WTC11 (cell line): ENCODE measurements around the gene IP6K2. TPM values are rescaled to one million over a fixed set of nuclear protein-coding genes. Genes with fewer than 3 reads are reported as not detected.

Experiments
- ATAC-seq: fragments of 200-7000 bp; cut with Tn5 transposase; 2 replicates; pipeline ENCODE4 v1.10.0; 2021; ENCODE audit warnings: mild to moderate bottlenecking, moderate library complexity
- CTCF ChIA-PET: fragments of 300-600 bp; sonication (Branson Sonifier 250); formaldehyde crosslinking; loops from one replicate; lab custom pipeline; 2021; ENCODE audit warnings: antibody characterized with exemption; lab: Charles Lee
- POLR2A ChIA-PET: fragments of 350-600 bp; sonication (Branson Sonifier 250); formaldehyde crosslinking; loops from one replicate; lab custom pipeline; 2021; ENCODE audit warnings: antibody characterized with exemption; lab: Charles Lee
- DNase-seq: peaks from one replicate; pipeline ENCODE4 v3.0.0; 2021; ENCODE audit warnings: low spot score
- H3K27ac Mint-ChIP-seq: 2 replicates; pipeline ENCODE4 v1.8.0; 2021; ENCODE audit warnings: mixed read lengths
- H3K27me3 Mint-ChIP-seq: 2 replicates; pipeline ENCODE4 v1.8.0; 2021; ENCODE audit warnings: low read depth, mild to moderate bottlenecking, moderate library complexity, mixed read lengths
- H3K36me3 Mint-ChIP-seq: 2 replicates; pipeline ENCODE4 v1.8.0; 2021; ENCODE audit warnings: mixed read lengths
- H3K4me1 Mint-ChIP-seq: 2 replicates; pipeline ENCODE4 v1.8.0; 2022; ENCODE audit warnings: mixed read lengths
- H3K4me3 Mint-ChIP-seq: 2 replicates; pipeline ENCODE4 v1.8.0; 2021; ENCODE audit warnings: mild to moderate bottlenecking, moderate library complexity, mixed read lengths
- H3K9me3 Mint-ChIP-seq: 2 replicates; pipeline ENCODE4 v1.8.0; 2021; ENCODE audit warnings: mixed read lengths
- ATF6 ChIP-seq: sonication (generic); formaldehyde crosslinking; IDR thresholded peaks from 2 replicates; pipeline ENCODE4 v1.8.1; 2023; ENCODE audit warnings: mild to moderate bottlenecking, missing genetic modification reagents
- CBFB ChIP-seq: sonication (generic); formaldehyde crosslinking; IDR thresholded peaks from 2 replicates; pipeline ENCODE4 v1.8.1; 2022; ENCODE audit warnings: mild to moderate bottlenecking, low read depth, missing genetic modification reagents
- E2F5 ChIP-seq: sonication (generic); formaldehyde crosslinking; IDR thresholded peaks from 2 replicates; pipeline ENCODE4 v1.8.1; 2022; ENCODE audit warnings: mild to moderate bottlenecking, moderate library complexity, missing genetic modification reagents
- ELF4 ChIP-seq: sonication (generic); formaldehyde crosslinking; IDR thresholded peaks from 2 replicates; pipeline ENCODE4 v1.8.1; 2022; ENCODE audit warnings: low read depth, mild to moderate bottlenecking, moderate library complexity, missing genetic modification reagents
- HMGXB4 ChIP-seq: sonication (generic); formaldehyde crosslinking; IDR thresholded peaks from 2 replicates; pipeline ENCODE4 v1.8.1; 2023; ENCODE audit warnings: mild to moderate bottlenecking, moderate library complexity, missing genetic modification reagents
- JUN ChIP-seq: sonication (generic); formaldehyde crosslinking; IDR thresholded peaks from 2 replicates; pipeline ENCODE4 v1.8.0; 2023; ENCODE audit warnings: mild to moderate bottlenecking, missing genetic modification reagents
- NR1H2 ChIP-seq: sonication (generic); formaldehyde crosslinking; IDR thresholded peaks from 2 replicates; pipeline ENCODE4 v1.9.0; 2021; ENCODE audit warnings: mild to moderate bottlenecking, moderate library complexity, missing genetic modification reagents
- NR2C2 ChIP-seq: sonication (generic); formaldehyde crosslinking; IDR thresholded peaks from 2 replicates; pipeline ENCODE4 v1.8.0; 2022; ENCODE audit warnings: mild to moderate bottlenecking, missing genetic modification reagents
- NR3C1 ChIP-seq: sonication (generic); formaldehyde crosslinking; conservative IDR thresholded peaks from 2 replicates; pipeline ENCODE4 v1.8.1; 2023; ENCODE audit warnings: low read depth, mild to moderate bottlenecking, missing genetic modification reagents
- PRDM15 ChIP-seq: sonication (generic); formaldehyde crosslinking; IDR thresholded peaks from 2 replicates; pipeline ENCODE4 v1.8.0; 2022; ENCODE audit warnings: missing genetic modification reagents
- STAT6 ChIP-seq: sonication (generic); formaldehyde crosslinking; conservative IDR thresholded peaks from 2 replicates; pipeline ENCODE4 v1.8.1; 2023; ENCODE audit warnings: mild to moderate bottlenecking, low read depth, missing genetic modification reagents, moderate library complexity
- TCF7 ChIP-seq: sonication (generic); formaldehyde crosslinking; IDR thresholded peaks from 2 replicates; pipeline ENCODE4 v1.8.0; 2022; ENCODE audit warnings: mild to moderate bottlenecking, low read depth, missing genetic modification reagents, moderate library complexity
- ZNF219 ChIP-seq: sonication (generic); formaldehyde crosslinking; IDR thresholded peaks from 2 replicates; pipeline ENCODE4 v1.8.0; 2023; ENCODE audit warnings: missing genetic modification reagents, mild to moderate bottlenecking, borderline replicate concordance
- ZNF671 ChIP-seq: fragments of 250-450 bp; sonication (Bioruptor Pico); IDR thresholded peaks from 2 replicates; pipeline ENCODE4 v1.8.0; 2021; ENCODE audit warnings: mild to moderate bottlenecking
- total RNA-seq: library from RNA; stranded (reverse); gene quantifications from 3 replicates; pipeline ENCODE4 v1.2.3, GENCODE V29; 2021
- TF ChIP-seq, protein P1 (sequence below): sonication (generic); formaldehyde crosslinking; IDR thresholded peaks from 2 replicates; pipeline ENCODE4 v1.8.0; 2023; ENCODE audit warnings: mild to moderate bottlenecking, missing genetic modification reagents
- TF ChIP-seq, protein P2 (sequence below): sonication (generic); formaldehyde crosslinking; IDR thresholded peaks from 2 replicates; pipeline ENCODE4 v1.8.1; 2023; ENCODE audit warnings: mild to moderate bottlenecking, missing genetic modification reagents, moderate library complexity

IP6K2 gene
- total RNA-seq, 1 experiment from 2014 or later, result 123 TPM

DNA sequence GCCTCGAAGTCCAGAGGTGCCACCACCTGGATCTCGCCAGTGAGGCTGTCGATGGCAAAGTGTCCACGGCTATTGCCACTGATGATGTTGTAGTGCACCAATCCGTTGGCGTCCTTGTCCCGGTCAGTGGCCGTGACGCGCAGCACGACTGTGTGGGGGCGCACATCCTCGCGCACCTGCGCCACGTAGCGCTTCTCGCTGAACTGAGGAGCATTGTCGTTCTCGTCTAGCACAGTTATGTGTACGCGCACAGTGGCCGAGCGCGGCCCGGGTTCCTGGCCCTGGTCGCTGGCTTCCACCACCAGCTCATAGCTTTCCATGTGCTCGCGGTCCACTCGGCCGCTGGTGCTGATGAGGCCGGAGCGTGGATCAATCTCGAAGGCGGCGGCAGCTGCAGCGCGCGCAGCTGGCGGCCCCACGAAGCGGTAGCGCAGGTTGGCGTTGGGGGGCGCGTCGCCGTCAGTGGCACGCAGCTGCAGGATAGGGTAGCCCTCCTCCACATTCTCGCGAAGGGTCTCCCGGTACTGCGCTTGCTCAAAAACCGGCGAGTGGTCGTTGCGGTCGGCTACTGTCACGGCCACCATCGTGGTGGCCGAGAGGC lies 56.1 kb downstream of the IP6K2 start:
- Mint-ChIP-seq H3K27me3 (no peaks in the 10 kb centered on the region), H3K27ac (no peak overlapping the region), H3K9me3 (peaks cover 6% of the 10 kb centered on the region; the same call in 1 of the 2 replicates), H3K4me1 (peaks cover 22% of the 10 kb centered on the region), H3K4me3 (peak overlapping the region; percentile 74), H3K36me3 (peaks cover 22% of the 10 kb centered on the region)
- TF ChIP-seq TCF7 (CRISPR knock-in tag) (0 out of 2 replicates have a peak, but pooled peaks have one; percentile 56), ZNF671 (CRISPR knock-in tag) (no peak)
- ATAC-seq (no peak), DNase-seq (no peak)
- POLR2A ChIA-PET, result interaction anchor here (1.3 to 4.4 kb wide), 3 partner anchors 26 to 56 kb away, joined by 5 to 41 read pairs (median 7); partner anchors contain the start of genes IP6K2, SLC26A6 and UQCRC1
- CTCF ChIA-PET, result interaction anchor here (2.0 to 5.2 kb wide), 4 partner anchors 25 to 347 kb away, joined by 9 to 51 read pairs (median 20); partner anchors contain the start of genes NCKIPSD, SLC26A6 and WDR6

GRCh38 chr3:48656841-48657281 lies 60.2 kb downstream of the IP6K2 start:
- ChIA-PET POLR2A (interaction anchor here (0.8 to 2.5 kb wide), 2 partner anchors 22 to 100 kb away, joined by 3 to 13 read pairs; partner anchors contain the start of genes PFKFB4 and SLC26A6), CTCF (interaction anchor here (0.6 to 4.6 kb wide), 13 partner anchors 8 to 350 kb away, joined by 3 to 46 read pairs (median 3); partner anchors contain the start of genes NCKIPSD, PFKFB4, SLC26A6 and UQCRC1)
- Mint-ChIP-seq H3K27me3 (peaks cover 4% of the 10 kb centered on the region; the same call in 1 of the 2 replicates), H3K4me3 (peak overlapping the region; percentile 48), H3K4me1 (peaks cover 13% of the 10 kb centered on the region), H3K27ac (peak overlapping the region; percentile 78), H3K36me3 (peaks cover 44% of the 10 kb centered on the region), H3K9me3 (peaks cover 6% of the 10 kb centered on the region; the same call in 1 of the 2 replicates)
- DNase-seq, result no peak
- peak; percentile 1; the same call in 1 of the 2 replicates for ATAC-seq
- TF ChIP-seq ATF6 (no peak), NR2C2 (CRISPR knock-in tag) (0 out of 2 replicates have a peak, but pooled peaks have one; percentile 18), ZNF219 (no peak), ELF4 (CRISPR knock-in tag) (0 out of 2 replicates have a peak, but pooled peaks have one; percentile 44), NR1H2 (CRISPR knock-in tag) (no peak), HMGXB4 (0 out of 2 replicates have a peak, but pooled peaks have one; percentile 7), NR3C1 (CRISPR knock-in tag) (0 out of 2 replicates have a peak, but pooled peaks have one; percentile 3), CBFB (CRISPR knock-in tag) (0 out of 2 replicates have a peak, but pooled peaks have one; percentile 1), PRDM15 (CRISPR knock-in tag) (no peak), STAT6 (CRISPR knock-in tag) (no peak), JUN (CRISPR knock-in tag) (0 out of 2 replicates have a peak, but pooled peaks have one; percentile 2), E2F5 (peak; percentile 21; the same call in 1 of the 2 replicates)
- TF ChIP-seq, protein P1, sequence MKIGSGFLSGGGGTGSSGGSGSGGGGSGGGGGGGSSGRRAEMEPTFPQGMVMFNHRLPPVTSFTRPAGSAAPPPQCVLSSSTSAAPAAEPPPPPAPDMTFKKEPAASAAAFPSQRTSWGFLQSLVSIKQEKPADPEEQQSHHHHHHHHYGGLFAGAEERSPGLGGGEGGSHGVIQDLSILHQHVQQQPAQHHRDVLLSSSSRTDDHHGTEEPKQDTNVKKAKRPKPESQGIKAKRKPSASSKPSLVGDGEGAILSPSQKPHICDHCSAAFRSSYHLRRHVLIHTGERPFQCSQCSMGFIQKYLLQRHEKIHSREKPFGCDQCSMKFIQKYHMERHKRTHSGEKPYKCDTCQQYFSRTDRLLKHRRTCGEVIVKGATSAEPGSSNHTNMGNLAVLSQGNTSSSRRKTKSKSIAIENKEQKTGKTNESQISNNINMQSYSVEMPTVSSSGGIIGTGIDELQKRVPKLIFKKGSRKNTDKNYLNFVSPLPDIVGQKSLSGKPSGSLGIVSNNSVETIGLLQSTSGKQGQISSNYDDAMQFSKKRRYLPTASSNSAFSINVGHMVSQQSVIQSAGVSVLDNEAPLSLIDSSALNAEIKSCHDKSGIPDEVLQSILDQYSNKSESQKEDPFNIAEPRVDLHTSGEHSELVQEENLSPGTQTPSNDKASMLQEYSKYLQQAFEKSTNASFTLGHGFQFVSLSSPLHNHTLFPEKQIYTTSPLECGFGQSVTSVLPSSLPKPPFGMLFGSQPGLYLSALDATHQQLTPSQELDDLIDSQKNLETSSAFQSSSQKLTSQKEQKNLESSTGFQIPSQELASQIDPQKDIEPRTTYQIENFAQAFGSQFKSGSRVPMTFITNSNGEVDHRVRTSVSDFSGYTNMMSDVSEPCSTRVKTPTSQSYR (CRISPR knock-in tag), result no peak
- TF ChIP-seq, protein P2, sequence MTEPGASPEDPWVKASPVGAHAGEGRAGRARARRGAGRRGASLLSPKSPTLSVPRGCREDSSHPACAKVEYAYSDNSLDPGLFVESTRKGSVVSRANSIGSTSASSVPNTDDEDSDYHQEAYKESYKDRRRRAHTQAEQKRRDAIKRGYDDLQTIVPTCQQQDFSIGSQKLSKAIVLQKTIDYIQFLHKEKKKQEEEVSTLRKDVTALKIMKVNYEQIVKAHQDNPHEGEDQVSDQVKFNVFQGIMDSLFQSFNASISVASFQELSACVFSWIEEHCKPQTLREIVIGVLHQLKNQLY (CRISPR knock-in tag), result 0 out of 2 replicates have a peak, but pooled peaks have one; percentile 82
